HepG2 (cell line): Measurements from ENCODE around the gene TMEM156. TPM values are rescaled to one million over a fixed set of nuclear protein-coding genes. Genes with fewer than 3 reads are reported as not detected.

Experiments
- ATAC-seq: fragments of 200-7000 bp; cut with Tn5 transposase; 3 replicates; pipeline ENCODE4 v1.9.1; 2020; ENCODE audit warnings: mild to moderate bottlenecking, moderate library complexity
- BruUV-seq: library from RNA; stranded (reverse); fragments of 400-500 nt; replicated peaks from 2 replicates; lab custom pipeline; 2021; lab: Mats Ljungman, UMichigan
- CTCF ChIA-PET: fragments of 300-600 bp; formaldehyde crosslinking; extraction: SDS; loops from one replicate; lab custom pipeline; 2021; ENCODE audit warnings: low total read pairs, inconsistent platforms, low intra/inter-chr PET ratio; lab: Yijun Ruan, JAX
- POLR2A ChIA-PET: fragments of 350-600 bp; sonication (Branson Sonifier 250); formaldehyde crosslinking; loops from one replicate; lab custom pipeline; 2020; ENCODE audit warnings: antibody characterized with exemption, inconsistent platforms; lab: Yijun Ruan, JAX
- DNase-seq: peaks from one replicate; pipeline ENCODE4 v3.0.0-alpha.2; 2015; ENCODE audit warnings: low spot score
- FAIRE-seq: peaks from 3 replicates; lab custom pipeline; 2011; peaks lifted over from hg19 to GRCh38; lab: Jason Lieb, UNC
- H2AFZ ChIP-seq: one replicate; pipeline ENCODE4 v1.6.1; 2011; ENCODE audit warnings: low read length, inconsistent platforms
- H3K27ac ChIP-seq: fragments of 300-600 bp; 3 replicates; pipeline ENCODE4 v1.8.0; 2011; ENCODE audit warnings: mixed run types, mild to moderate bottlenecking, mixed read lengths, low read length, inconsistent platforms; ENCODE audit not compliant: insufficient read depth; ENCODE audit errors: extremely low read length
- H3K27me3 ChIP-seq, 2 experiments: fragments of 200-600 bp in 1 of 2; 2 replicates in 1 of 2; 3 replicates in 1 of 2; pipeline versions ENCODE4 v1.6.0 to v1.8.0; 2011; ENCODE audit warnings: low read length in 2 of 2, mild to moderate bottlenecking in 2 of 2, moderate library complexity in 2 of 2, inconsistent platforms in 1 of 2; ENCODE audit not compliant: insufficient read depth in 2 of 2, control insufficient read depth in 1 of 2
- H3K36me3 ChIP-seq, 2 experiments: fragments of 200-600 bp in 1 of 2; replicated peaks in 1 of 2; 2 replicates in 1 of 2; 3 replicates in 1 of 2; pipeline versions ENCODE4 v1.5.1 to v1.8.0; 2011; ENCODE audit warnings: low read length in 2 of 2, inconsistent platforms in 1 of 2; ENCODE audit not compliant: insufficient read depth in 2 of 2, control insufficient read depth in 1 of 2
- H3K4me1 ChIP-seq: 2 replicates; pipeline ENCODE4 v1.5.1; 2012; ENCODE audit warnings: low read length, inconsistent platforms; ENCODE audit not compliant: insufficient read depth
- H3K4me2 ChIP-seq: 2 replicates; pipeline ENCODE4 v1.6.0; 2011; ENCODE audit warnings: low read depth, low read length, inconsistent platforms
- H3K4me3 ChIP-seq, 3 experiments: fragments of 200-600 bp in 1 of 3; sonication (generic), shearing (Covaris generic) in 1 of 3; replicated peaks in 1 of 3; 2 replicates each; pipeline ENCODE4 v1.5.1; 2011 to 2016; ENCODE audit warnings: low read length in 3 of 3, inconsistent platforms in 2 of 3, low read depth in 2 of 3, mild to moderate bottlenecking in 2 of 3, control low read depth in 1 of 3, mixed read lengths in 1 of 3; ENCODE audit not compliant: insufficient read depth in 1 of 3
- H3K79me2 ChIP-seq: one replicate; pipeline ENCODE4 v1.6.1; 2011; ENCODE audit warnings: low read length, inconsistent platforms; ENCODE audit not compliant: insufficient read depth
- H3K9ac ChIP-seq: 2 replicates; pipeline ENCODE4 v1.6.0; 2011; ENCODE audit warnings: mild to moderate bottlenecking, low read depth, low read length, inconsistent platforms; ENCODE audit not compliant: insufficient read depth
- H3K9me3 ChIP-seq: 2 replicates; pipeline ENCODE4 v1.5.1; 2012; ENCODE audit warnings: mild to moderate bottlenecking, low read length
- H4K20me1 ChIP-seq: 2 replicates; pipeline ENCODE4 v1.6.0; 2011; ENCODE audit warnings: inconsistent platforms, mild to moderate bottlenecking, low read length, moderate library complexity; ENCODE audit not compliant: insufficient read depth
- CEBPB ChIP-seq: IDR thresholded peaks from 2 replicates; pipeline ENCODE4 v1.6.1; 2011; ENCODE audit warnings: low read depth, low read length, improper control_type of control experiment, borderline replicate concordance
- GATAD2A ChIP-seq: IDR thresholded peaks from 2 replicates; pipeline ENCODE4 v1.6.1; 2016
- MAF1 ChIP-seq: sonication (generic); formaldehyde crosslinking; IDR thresholded peaks from 2 replicates; pipeline ENCODE4 v1.5.0; 2020; ENCODE audit warnings: missing genetic modification reagents, borderline replicate concordance
- MAFF ChIP-seq: IDR thresholded peaks from 2 replicates; pipeline ENCODE4 v1.6.1; 2011; ENCODE audit warnings: low read depth, low read length, improper control_type of control experiment
- MAFK ChIP-seq, 2 experiments: IDR thresholded peaks in 1 of 2; conservative IDR thresholded peaks in 1 of 2; 2 replicates each; pipeline ENCODE4 v1.6.1; 2011; ENCODE audit warnings: improper control_type of control experiment in 2 of 2, low read length in 2 of 2
- MYNN ChIP-seq: sonication (generic); formaldehyde crosslinking; IDR thresholded peaks from 2 replicates; pipeline ENCODE4 v1.4.0; 2020; ENCODE audit warnings: mild to moderate bottlenecking, low read depth, missing genetic modification reagents
- TEF ChIP-seq: sonication (generic); formaldehyde crosslinking; IDR thresholded peaks from 2 replicates; pipeline ENCODE4 v1.5.0; 2020; ENCODE audit warnings: missing genetic modification reagents
- ZFP37 ChIP-seq: sonication (generic); formaldehyde crosslinking; IDR thresholded peaks from 2 replicates; pipeline ENCODE4 v1.4.0; 2020; ENCODE audit warnings: missing genetic modification reagents, borderline replicate concordance
- ZNF44 ChIP-seq: sonication (generic); formaldehyde crosslinking; IDR thresholded peaks from 2 replicates; pipeline ENCODE4 v1.5.1; 2020; ENCODE audit warnings: mild to moderate bottlenecking, missing genetic modification reagents
- ZNF792 ChIP-seq: IDR thresholded peaks from 2 replicates; pipeline ENCODE4 v1.6.1; 2016
- whole genome bisulfite sequencing: methylation state at CpG from one replicate; pipeline ENCODE4 v1.1.6; 2017; ENCODE audit warnings: low lambda C conversion rate; 5-methylcytosine and 5-hydroxymethylcytosine counted together
- in situ Hi-C: cut with HindIII; loops from 2 replicates; pipeline ENCODE4 v1.10.0; 2017; ENCODE audit warnings: low pct_unique_long_range_greater_than_20kb; ENCODE audit not compliant: extremely low pct_ligation_motif_present
- intact Hi-C: fragments of 100-400 bp; cut with micrococcal nuclease; formaldehyde crosslinking; loops from one replicate; pipeline ENCODE4 v1.10.0; 2022; ENCODE audit not compliant: unreplicated experiment
- polyA plus RNA-seq, 8 experiments: library from polyadenylated mRNA; depleted of rRNA in 3 of 8; stranded (reverse) in 7 of 8; unstranded in 1 of 8; fragments of >200 nt; fragmentation: Illumina TruSeq in 4 of 8; extraction: Trizol in 4 of 8; gene quantifications; 2 replicates each; pipeline versions ENCODE4 v1.2.1 to v1.2.3, GENCODE V29; 2011 to 2016; ENCODE audit warnings: low read depth in 4 of 8, missing spikeins in 1 of 8, mixed read lengths in 1 of 8; ENCODE audit not compliant: insufficient read depth in 1 of 8
- total RNA-seq, 5 experiments: library from RNA; depleted of rRNA; stranded (reverse); fragments of >200 nt; fragmentation: Illumina TruSeq; extraction: Trizol; gene quantifications; 2 replicates each; pipeline ENCODE4 v1.2.3, GENCODE V29; 2016; ENCODE audit warnings: low read depth in 1 of 5
- TF ChIP-seq, protein P1 (sequence below): IDR thresholded peaks from 2 replicates; pipeline ENCODE4 v1.6.1; 2016; ENCODE audit warnings: missing genetic modification reagents, missing compliant biosample characterization

Gene TMEM156
- total and polyA plus RNA-seq, 2 of the 13 experiments (the other 11 are each of a cell fraction or from before 2014, with no cell fraction given) = 1.6 TPM; not detected in 1

DNA sequence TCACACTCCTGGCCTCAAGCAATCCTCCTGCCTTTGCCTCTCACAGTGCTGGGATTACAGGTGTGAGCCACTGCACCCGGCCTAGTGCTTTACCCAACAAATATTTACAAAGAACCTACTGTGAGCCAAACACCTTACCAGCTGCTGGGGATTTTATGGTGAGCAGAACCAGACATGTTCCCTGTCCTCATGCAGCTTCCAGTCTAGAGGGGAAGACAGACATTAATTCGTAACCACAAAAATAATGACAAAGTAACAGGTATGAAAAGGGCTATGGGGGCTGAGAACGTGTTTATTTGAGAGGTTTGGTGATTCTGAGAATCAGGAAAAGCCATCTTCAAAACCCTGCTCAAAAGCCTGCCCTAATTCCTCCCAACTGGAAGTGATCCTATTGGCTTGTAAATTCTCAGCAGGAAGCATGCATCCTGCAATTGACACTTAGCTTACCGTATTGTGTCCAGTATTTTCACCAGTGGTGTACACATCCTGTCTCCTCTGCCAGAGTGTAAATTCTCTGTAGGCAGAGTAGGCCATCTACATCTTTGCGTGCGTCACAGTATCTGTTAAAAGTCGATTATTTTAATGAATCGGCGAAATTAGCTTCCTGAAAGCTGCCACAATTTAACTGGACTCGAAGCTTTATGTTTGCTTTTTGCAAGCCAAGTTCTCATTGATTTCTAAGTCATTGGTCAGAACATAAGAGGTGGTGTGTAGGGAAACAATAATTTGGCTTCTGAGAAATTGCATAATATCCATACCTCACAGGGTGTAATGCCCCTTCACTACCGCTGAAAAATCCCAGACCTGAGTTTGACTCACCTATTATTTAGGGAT, 67.0 kb downstream of the TMEM156 start:
- Histone ChIP-seq H3K9me3 (no peaks in the 10 kb centered on the region), H3K27ac (no peak overlapping the region), H3K27me3 (no peaks in the 10 kb centered on the region), H3K79me2 (no peaks in the 10 kb centered on the region), H3K36me3 (no peaks in the 10 kb centered on the region), H3K4me2 (no peak overlapping the region), H3K9ac (no peak overlapping the region), H4K20me1 (no peaks in the 10 kb centered on the region), H2AFZ (no peak overlapping the region), H3K4me1 (peaks cover 27% of the 10 kb centered on the region), H3K4me3 (no peak overlapping the region)
- DNase-seq (peak; percentile 8), ATAC-seq (peak; percentile 67), FAIRE-seq (no peak)
- POLR2A ChIA-PET = interaction anchor here (1.0 kb wide), 1 partner anchor 79 kb away, joined by 10 read pairs; no protein-coding TSS in a partner anchor
- intact Hi-C loops (no loop called here), in situ Hi-C loops (no loop called here)
- CTCF ChIA-PET = no interaction called here
- 65% methylated on average over 11 of the region's 11 CpGs for WGBS
- TF ChIP-seq MAFF (peak; percentile 58; the same call in 1 of the 2 replicates), MAFK (conservative IDR thresholded peaks at IDR 0.05 in 1 of 2, IDR thresholded peaks at IDR 0.05 in 1 of 2; ENCODE audit: low read length in 2 of 2) (peak; percentile 50 to 64; a peak in 3 of 4 replicates), MYNN (no peak), ZNF44 (no peak), ZNF792 (CRISPR knock-in tag) (no peak), GATAD2A (CRISPR knock-in tag) (0 out of 2 replicates have a peak, but pooled peaks have one; percentile 17), CEBPB (peak; percentile 38; the same call in 1 of the 2 replicates), TEF (CRISPR knock-in tag) (no peak), ZFP37 (CRISPR knock-in tag) (no peak), MAF1 (CRISPR knock-in tag) (no peak)
- TF ChIP-seq, protein P1, sequence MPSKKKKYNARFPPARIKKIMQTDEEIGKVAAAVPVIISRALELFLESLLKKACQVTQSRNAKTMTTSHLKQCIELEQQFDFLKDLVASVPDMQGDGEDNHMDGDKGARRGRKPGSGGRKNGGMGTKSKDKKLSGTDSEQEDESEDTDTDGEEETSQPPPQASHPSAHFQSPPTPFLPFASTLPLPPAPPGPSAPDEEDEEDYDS (CRISPR knock-in tag) = no peak
- BruUV-seq = no TSS peak
